IMR-90 (cell line): ENCODE data around the gene HNRNPL. TPM values are rescaled to one million over a fixed set of nuclear protein-coding genes. Genes with fewer than 3 reads are reported as not detected.
A peak's percentile ranks its signal among the peaks of the same experiment; 100 is the strongest.

ENCODE experiments used
- ATAC-seq: fragments of 200-7000 bp; cut with Tn5 transposase; 2 replicates; pipeline ENCODE4 v1.9.1; 2020; ENCODE audit warnings: low read depth, mild to moderate bottlenecking, moderate library complexity
- BruUV-seq: library from RNA; stranded (reverse); fragments of 400-500 nt; replicated peaks from 2 replicates; lab custom pipeline; 2021; lab: Mats Ljungman, UMichigan
- CTCF ChIA-PET: fragments of 300-600 bp; formaldehyde crosslinking; extraction: SDS; loops from one replicate; lab custom pipeline; 2021; ENCODE audit warnings: antibody characterized with exemption; lab: Yijun Ruan, JAX
- POLR2A ChIA-PET: fragments of 300-600 bp; sonication (Branson Sonifier 250); formaldehyde crosslinking; loops from one replicate; lab custom pipeline; 2022; ENCODE audit warnings: antibody characterized with exemption; ENCODE audit not compliant: unreplicated experiment; lab: Charles Lee
- DNase-seq: peaks from one replicate; pipeline ENCODE4 v3.0.0; 2013
- H2AFZ ChIP-seq: replicated peaks from 2 replicates; pipeline ENCODE3; 2013; ENCODE audit warnings: low read length, mild to moderate bottlenecking; ENCODE audit not compliant: poor library complexity
- H2AK5ac ChIP-seq: 2 replicates; pipeline ENCODE4 v1.6.1; 2013; ENCODE audit warnings: low read depth, low read length, inconsistent platforms
- H2AK9ac ChIP-seq: replicated peaks from 2 replicates; pipeline ENCODE3; 2013; ENCODE audit warnings: mild to moderate bottlenecking, low read depth, low read length, moderate library complexity; ENCODE audit not compliant: poor library complexity
- H2BK120ac ChIP-seq: 2 replicates; pipeline ENCODE4 v1.6.1; 2013; ENCODE audit warnings: low read depth, low read length, inconsistent platforms
- H2BK15ac ChIP-seq: 3 replicates; pipeline ENCODE4 v1.6.1; 2013; ENCODE audit warnings: low read depth, low read length, inconsistent platforms
- H2BK20ac ChIP-seq: 2 replicates; pipeline ENCODE4 v1.6.1; 2013; ENCODE audit warnings: low read depth, mild to moderate bottlenecking, inconsistent platforms, low read length, moderate library complexity
- H2BK5ac ChIP-seq: 2 replicates; pipeline ENCODE4 v1.6.1; 2013; ENCODE audit warnings: mild to moderate bottlenecking, low read depth, low read length, inconsistent platforms; ENCODE audit not compliant: poor library complexity, severe bottlenecking
- H3K14ac ChIP-seq: replicated peaks from 2 replicates; pipeline ENCODE4 v1.6.1; 2013; ENCODE audit warnings: low read depth, low read length, inconsistent platforms
- H3K18ac ChIP-seq: 2 replicates; pipeline ENCODE4 v1.6.1; 2013; ENCODE audit warnings: low read depth, low read length, control low read depth
- H3K23ac ChIP-seq: 2 replicates; pipeline ENCODE4 v1.6.1; 2013; ENCODE audit warnings: low read depth, low read length, inconsistent platforms
- H3K27ac ChIP-seq: 2 replicates; pipeline ENCODE4 v1.5.1; 2013; ENCODE audit warnings: mild to moderate bottlenecking, control low read depth, low read length; ENCODE audit not compliant: insufficient read depth
- H3K27me3 ChIP-seq: 2 replicates; pipeline ENCODE4 v1.6.1; 2013; ENCODE audit warnings: low read length; ENCODE audit not compliant: control insufficient read depth, insufficient read depth
- H3K36me3 ChIP-seq: 2 replicates; pipeline ENCODE4 v1.6.1; 2013; ENCODE audit warnings: low read length, mixed read lengths; ENCODE audit not compliant: control insufficient read depth, insufficient read depth
- H3K4ac ChIP-seq: 2 replicates; pipeline ENCODE4 v1.6.1; 2013; ENCODE audit warnings: low read depth, low read length, inconsistent platforms
- H3K4me1 ChIP-seq: 2 replicates; pipeline ENCODE4 v1.6.1; 2013; ENCODE audit warnings: low read length, mixed read lengths; ENCODE audit not compliant: control insufficient read depth, insufficient read depth
- H3K4me2 ChIP-seq: 2 replicates; pipeline ENCODE4 v1.6.1; 2013; ENCODE audit warnings: low read depth, mild to moderate bottlenecking, control low read depth, low read length, moderate library complexity
- H3K4me3 ChIP-seq: 2 replicates; pipeline ENCODE4 v1.5.1; 2013; ENCODE audit warnings: low read depth, mild to moderate bottlenecking, control low read depth, low read length, moderate library complexity; ENCODE audit not compliant: insufficient read depth
- H3K56ac ChIP-seq: 2 replicates; pipeline ENCODE4 v1.6.1; 2013; ENCODE audit warnings: low read length, inconsistent platforms; ENCODE audit not compliant: insufficient read depth; ENCODE audit errors: extremely low read depth
- H3K79me1 ChIP-seq, 2 experiments: 2 replicates each; pipeline ENCODE4 v1.6.1; 2013; ENCODE audit warnings: low read length in 2 of 2, inconsistent platforms in 1 of 2, low read depth in 1 of 2
- H3K9ac ChIP-seq: 2 replicates; pipeline ENCODE4 v1.6.1; 2013; ENCODE audit warnings: low read depth, low read length, control low read depth
- H3K9me1 ChIP-seq: 2 replicates; pipeline ENCODE4 v1.6.1; 2013; ENCODE audit warnings: low read length, inconsistent platforms; ENCODE audit not compliant: insufficient read depth
- H3K9me3 ChIP-seq: 2 replicates; pipeline ENCODE4 v1.6.1; 2013; ENCODE audit warnings: low read length; ENCODE audit not compliant: control insufficient read depth, insufficient read depth
- H4K20me1 ChIP-seq: 2 replicates; pipeline ENCODE4 v1.6.1; 2013; ENCODE audit warnings: low read length, inconsistent platforms; ENCODE audit not compliant: insufficient read depth
- H4K5ac ChIP-seq: 2 replicates; pipeline ENCODE4 v1.6.1; 2013; ENCODE audit warnings: mild to moderate bottlenecking, low read depth, low read length, control low read depth
- H4K8ac ChIP-seq, 2 experiments: 2 replicates each; pipeline ENCODE4 v1.6.1; 2013; ENCODE audit warnings: low read depth in 2 of 2, low read length in 2 of 2, control low read depth in 1 of 2, inconsistent platforms in 1 of 2
- H4K91ac ChIP-seq: 2 replicates; pipeline ENCODE4 v1.6.1; 2013; ENCODE audit warnings: low read depth, low read length, inconsistent platforms; ENCODE audit not compliant: insufficient read depth
- BHLHE40 ChIP-seq: fragments of 150-350 bp; IDR thresholded peaks from 2 replicates; pipeline ENCODE4 v1.6.1; 2016; ENCODE audit warnings: mild to moderate bottlenecking, low read depth, low read length
- CTCF ChIP-seq: conservative IDR thresholded peaks from 2 replicates; pipeline ENCODE4 v1.5.1; 2012; ENCODE audit warnings: mild to moderate bottlenecking, low read depth, low read length, improper control_type of control experiment
- ELK1 ChIP-seq: fragments of 150-350 bp; IDR thresholded peaks from 2 replicates; pipeline ENCODE4 v1.6.1; 2016; ENCODE audit warnings: low read depth, mild to moderate bottlenecking, low read length, moderate library complexity, borderline replicate concordance
- FOS ChIP-seq: fragments of 150-350 bp; IDR thresholded peaks from 2 replicates; pipeline ENCODE4 v1.6.1; 2016; ENCODE audit warnings: low read depth, low read length
- POLR2A ChIP-seq: IDR thresholded peaks from 2 replicates; pipeline ENCODE4 v1.6.1; 2012; ENCODE audit warnings: mild to moderate bottlenecking, low read depth, low read length
- RAD21 ChIP-seq: IDR thresholded peaks from 2 replicates; pipeline ENCODE4 v1.6.1; 2012; ENCODE audit warnings: low read length, improper control_type of control experiment
- RCOR1 ChIP-seq: IDR thresholded peaks from 2 replicates; pipeline ENCODE4 v1.6.1; 2012; ENCODE audit warnings: mild to moderate bottlenecking, low read length, improper control_type of control experiment; ENCODE audit not compliant: insufficient replicate concordance
- USF2 ChIP-seq: fragments of 150-350 bp; IDR thresholded peaks from 2 replicates; pipeline ENCODE4 v1.6.1; 2017; ENCODE audit warnings: mild to moderate bottlenecking, antibody characterized with exemption, low read length, low read depth
- WGBS, 2 experiments: methylation state at CpG; one replicate each; pipeline versions ENCODE4 v1.1.5 to v1.1.7; 2013; ENCODE audit warnings: missing lambda C conversion rate in 2 of 2; ENCODE audit not compliant: insufficient read length in 1 of 2; ENCODE audit errors: extremely low coverage in 2 of 2; 5-methylcytosine and 5-hydroxymethylcytosine counted together
- dilution Hi-C: fragments of 300-500 bp; cut with HindIII; formaldehyde crosslinking; loops from one replicate; pipeline ENCODE4 v1.14.3; 2018; ENCODE audit warnings: low sequenced_read_pairs; ENCODE audit not compliant: unreplicated experiment
- in situ Hi-C: fragments of 300-500 bp; cut with MboI; formaldehyde crosslinking; loops from 3 replicates; pipeline ENCODE4 v1.14.3; 2019; ENCODE audit warnings: low sequenced_read_pairs, inconsistent platforms, mixed read lengths
- intact Hi-C: fragments of 100-400 bp; cut with micrococcal nuclease; formaldehyde crosslinking; loops from 2 replicates; pipeline ENCODE4 v1.10.0; 2022
- polyA plus RNA-seq, 3 experiments: library from polyadenylated mRNA; depleted of rRNA; stranded (reverse); fragments of >200 nt; gene quantifications; 2 replicates each; pipeline ENCODE4 v1.2.3, GENCODE V29; 2012; ENCODE audit warnings: low replicate concordance in 1 of 3
- total RNA-seq: library from RNA; depleted of rRNA; stranded (reverse); fragments of >200 nt; gene quantifications from 2 replicates; pipeline ENCODE4 v1.2.3, GENCODE V29; 2012

HNRNPL gene
- total and polyA plus RNA-seq, 2 of the 4 experiments (the other 2 are of a cell fraction) = 277 to 429 TPM

- Histone ChIP-seq H3K79me1 (peaks cover 38 to 61% of the 10 kb centered on the region in 2 experiments), H4K5ac (no peak overlapping the region), H4K20me1 (peaks cover 50% of the 10 kb centered on the region), H4K8ac (no peak overlapping the region), H2AFZ (no peak overlapping the region), H3K4me1 (peaks cover 12% of the 10 kb centered on the region), H2AK9ac (no peak overlapping the region), H3K56ac (no peak overlapping the region), H3K18ac (no peak overlapping the region), H3K4me2 (no peak overlapping the region), H3K14ac (0 out of 2 replicates have a peak overlapping the region, but pooled peaks have one; percentile 37), H2BK20ac (no peak overlapping the region), H3K9me3 (no peaks in the 10 kb centered on the region), H3K27me3 (no peaks in the 10 kb centered on the region), H3K4ac (no peak overlapping the region; the same call in 1 of the 2 replicates), H2BK5ac (peak overlapping the region; percentile 1), H2AK5ac (peak overlapping the region; percentile 12; the same call in 1 of the 2 replicates), H2BK120ac (no peak overlapping the region), H3K27ac (no peak overlapping the region; the same call in 1 of the 2 replicates), H3K23ac (0 out of 2 replicates have a peak overlapping the region, but pooled peaks have one; percentile 5), H4K91ac (no peak overlapping the region), H3K36me3 (peaks cover 61% of the 10 kb centered on the region), H2BK15ac (no peak overlapping the region), H3K9ac (no peak overlapping the region), H3K4me3 (no peak overlapping the region), H3K9me1 (no peaks in the 10 kb centered on the region)
- POLR2A ChIA-PET = no interaction called here
- dilution Hi-C loops (no loop called here), intact Hi-C loops (no loop called here), in situ Hi-C loops (no loop called here)
- no peak for TF ChIP-seq CTCF
- no peak for TF ChIP-seq POLR2A
- no peak for TF ChIP-seq USF2
- TF ChIP-seq BHLHE40 = no peak
- no peak for TF ChIP-seq FOS
- no peak for TF ChIP-seq RCOR1
- no peak for TF ChIP-seq RAD21
- no peak for TF ChIP-seq ELK1
- WGBS, 2 experiments = 100% methylated on average over 1 of the region's 6 CpGs; no CpG with 5 or more reads in 1 of the 2 experiments
- CTCF ChIA-PET = interaction anchor here (1.4 kb wide), 1 partner anchor 93 kb away, joined by 3 read pairs; the partner anchor contains the start of genes MRPS12 and SARS2
- BruUV-seq = TSS peak; percentile 12
- ATAC-seq (no peak), DNase-seq (no peak)
These were observed 12.7 kb downstream of the HNRNPL start for GRCh38 chr19:38836983-38837626.
